Activated CD8-positive, alpha-beta T cell treated with anti-CD3 and anti-CD28 coated beads for 36 hours (primary cell): ENCODE measurements around the gene CDH22. TPM values are rescaled to one million over a fixed set of nuclear protein-coding genes. Genes with fewer than 3 reads are reported as not detected.

Experiments used
- ATAC-seq: fragments of 200-7000 bp; cut with Tn5 transposase; one replicate; pipeline ENCODE4 v1.10.0; 2021; ENCODE audit warnings: mild to moderate bottlenecking, moderate library complexity
- CTCF ChIA-PET: fragments of 350-600 bp; sonication (Branson Sonifier 250); formaldehyde crosslinking; loops from one replicate; lab custom pipeline; 2021; ENCODE audit warnings: antibody characterized with exemption; lab: Charles Lee
- POLR2A ChIA-PET: fragments of 350-600 bp; sonication (Branson Sonifier 250); formaldehyde crosslinking; loops from one replicate; lab custom pipeline; 2021; ENCODE audit warnings: antibody characterized with exemption; lab: Charles Lee
- DNase-seq: peaks from one replicate; pipeline ENCODE4 v3.0.0-alpha.2; 2020
- H3K27ac Mint-ChIP-seq: one replicate; pipeline ENCODE4 v1.8.0; 2021; ENCODE audit warnings: mild to moderate bottlenecking, mixed read lengths
- H3K27me3 Mint-ChIP-seq: one replicate; pipeline ENCODE4 v1.8.0; 2021; ENCODE audit warnings: mixed read lengths
- H3K36me3 Mint-ChIP-seq: one replicate; pipeline ENCODE4 v1.8.0; 2021; ENCODE audit warnings: low read depth, mixed read lengths
- H3K4me1 Mint-ChIP-seq: one replicate; pipeline ENCODE4 v1.8.0; 2021; ENCODE audit warnings: low read depth, mixed read lengths
- H3K4me3 Mint-ChIP-seq: one replicate; pipeline ENCODE4 v1.8.0; 2021; ENCODE audit warnings: mild to moderate bottlenecking, moderate library complexity, mixed read lengths
- H3K9me3 Mint-ChIP-seq: one replicate; pipeline ENCODE4 v1.8.0; 2021; ENCODE audit warnings: mixed read lengths
- intact Hi-C: fragments of 100-400 bp; cut with micrococcal nuclease; formaldehyde crosslinking; loops from one replicate; pipeline ENCODE4 v1.10.0; 2022
- total RNA-seq, 2 experiments: library from RNA; stranded (reverse); gene quantifications; one replicate each; pipeline ENCODE4 v1.2.3, GENCODE V29; 2021
- TF ChIP-seq, protein P1 (sequence below): fragments of 200-600 bp; IDR thresholded peaks from one replicate; pipeline ENCODE4 v1.8.0; 2022; ENCODE audit warnings: antibody characterized with exemption, mild to moderate bottlenecking

Gene CDH22
- total RNA-seq, 2 experiments from 2014 or later, result not detected

DNA sequence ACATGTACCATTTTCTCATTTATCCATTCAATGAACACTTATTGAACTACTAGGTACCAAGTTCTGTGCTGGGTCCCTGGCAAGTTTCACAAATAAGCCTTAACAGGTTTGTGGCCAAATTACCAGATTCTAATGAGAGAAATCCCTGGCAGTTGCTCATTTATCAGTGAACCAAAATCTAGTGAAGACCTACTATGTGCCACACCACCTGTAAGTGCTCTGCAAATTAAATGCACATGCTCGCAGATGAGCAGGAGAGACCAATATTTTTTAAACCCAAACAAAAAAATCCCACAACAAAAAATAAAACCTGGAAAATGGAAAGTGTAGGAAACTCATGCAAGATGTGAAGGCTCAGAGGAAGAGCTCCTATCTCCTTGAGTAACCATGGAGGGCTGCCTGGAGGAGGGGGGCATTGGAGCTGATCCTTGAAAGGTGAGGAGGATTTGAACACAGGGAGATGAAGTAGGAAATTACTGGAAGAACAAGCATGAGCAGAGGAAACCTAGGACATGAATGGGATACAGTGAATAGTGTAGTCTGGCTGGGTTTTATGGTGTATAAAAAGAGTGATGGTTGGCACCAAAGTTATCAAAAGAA is 48.9 kb downstream of the CDH22 start:
- Mint-ChIP-seq H3K4me1 (no peaks in the 10 kb centered on the region), H3K27me3 (peaks cover 8% of the 10 kb centered on the region), H3K4me3 (no peak overlapping the region), H3K27ac (no peak overlapping the region), H3K9me3 (no peaks in the 10 kb centered on the region), H3K36me3 (no peaks in the 10 kb centered on the region)
- ATAC-seq (no peak), DNase-seq (no peak)
- TF ChIP-seq, protein P1, sequence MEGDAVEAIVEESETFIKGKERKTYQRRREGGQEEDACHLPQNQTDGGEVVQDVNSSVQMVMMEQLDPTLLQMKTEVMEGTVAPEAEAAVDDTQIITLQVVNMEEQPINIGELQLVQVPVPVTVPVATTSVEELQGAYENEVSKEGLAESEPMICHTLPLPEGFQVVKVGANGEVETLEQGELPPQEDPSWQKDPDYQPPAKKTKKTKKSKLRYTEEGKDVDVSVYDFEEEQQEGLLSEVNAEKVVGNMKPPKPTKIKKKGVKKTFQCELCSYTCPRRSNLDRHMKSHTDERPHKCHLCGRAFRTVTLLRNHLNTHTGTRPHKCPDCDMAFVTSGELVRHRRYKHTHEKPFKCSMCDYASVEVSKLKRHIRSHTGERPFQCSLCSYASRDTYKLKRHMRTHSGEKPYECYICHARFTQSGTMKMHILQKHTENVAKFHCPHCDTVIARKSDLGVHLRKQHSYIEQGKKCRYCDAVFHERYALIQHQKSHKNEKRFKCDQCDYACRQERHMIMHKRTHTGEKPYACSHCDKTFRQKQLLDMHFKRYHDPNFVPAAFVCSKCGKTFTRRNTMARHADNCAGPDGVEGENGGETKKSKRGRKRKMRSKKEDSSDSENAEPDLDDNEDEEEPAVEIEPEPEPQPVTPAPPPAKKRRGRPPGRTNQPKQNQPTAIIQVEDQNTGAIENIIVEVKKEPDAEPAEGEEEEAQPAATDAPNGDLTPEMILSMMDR, result no peak
- POLR2A ChIA-PET, result no interaction called here
- intact Hi-C loops, result no loop called here
- CTCF ChIA-PET, result no interaction called here

DNA sequence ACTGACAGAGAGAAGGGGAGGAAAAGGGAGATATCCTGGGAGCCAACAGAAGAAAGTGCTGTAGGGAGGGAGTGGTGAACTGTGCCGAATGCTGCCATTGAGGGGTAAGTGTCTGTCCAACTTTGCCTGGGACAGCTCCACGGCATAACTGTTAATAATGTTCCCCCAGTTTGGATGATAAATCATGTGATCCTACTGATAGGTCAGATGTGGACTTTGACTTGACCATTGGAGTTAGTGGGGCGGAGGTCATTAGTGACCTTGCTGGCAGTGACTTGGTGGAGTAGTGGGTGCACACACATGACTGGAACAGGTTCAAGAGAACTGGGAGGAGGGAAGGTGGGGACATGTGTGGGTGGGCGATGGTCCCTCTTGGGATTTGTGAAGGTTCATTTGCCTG is 50.4 kb downstream of the CDH22 start:
- no peaks in the 10 kb centered on the region for H3K9me3 Mint-ChIP-seq
- DNase-seq (no peak), ATAC-seq (no peak)
- no peaks in the 10 kb centered on the region for H3K36me3 Mint-ChIP-seq
- no peaks in the 10 kb centered on the region for H3K4me1 Mint-ChIP-seq
- H3K27ac Mint-ChIP-seq, result no peak overlapping the region
- peaks cover 16% of the 10 kb centered on the region for H3K27me3 Mint-ChIP-seq
- H3K4me3 Mint-ChIP-seq, result no peak overlapping the region
- TF ChIP-seq, protein P1, result no peak
- POLR2A ChIA-PET, result no interaction called here
- intact Hi-C loops, result no loop called here
- CTCF ChIA-PET, result no interaction called here

DNA sequence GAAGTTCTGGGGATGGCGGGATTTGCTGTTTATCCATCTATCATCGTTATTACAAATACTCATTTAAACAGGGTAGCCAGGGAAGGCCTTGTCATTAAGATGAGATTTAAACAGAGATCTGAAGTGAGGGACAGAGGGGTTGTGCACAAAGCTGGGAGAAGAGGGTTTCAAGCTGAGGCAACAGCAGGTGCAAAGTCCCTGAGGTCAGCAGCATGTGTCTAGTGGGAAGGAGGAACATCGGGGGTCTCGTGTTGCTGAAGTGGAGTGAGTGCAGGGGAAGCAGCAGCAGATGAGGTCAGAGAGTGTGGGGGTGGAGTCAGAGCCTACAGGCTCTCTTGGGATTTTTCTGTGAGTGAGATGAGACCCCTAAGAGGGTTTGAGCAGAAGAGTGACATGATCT is 52.0 kb downstream of the CDH22 start:
- ATAC-seq (no peak), DNase-seq (no peak)
- intact Hi-C loops, result no loop called here
- H3K9me3 Mint-ChIP-seq, result no peaks in the 10 kb centered on the region
- no peaks in the 10 kb centered on the region for H3K4me1 Mint-ChIP-seq
- ChIA-PET CTCF (no interaction called here), POLR2A (interaction anchor here (1.3 kb wide), 1 partner anchor 11 kb away, joined by 3 read pairs; no protein-coding TSS in a partner anchor)
- H3K27ac Mint-ChIP-seq, result no peak overlapping the region
- H3K4me3 Mint-ChIP-seq, result no peak overlapping the region
- no peaks in the 10 kb centered on the region for H3K36me3 Mint-ChIP-seq
- peaks cover 27% of the 10 kb centered on the region for H3K27me3 Mint-ChIP-seq
- TF ChIP-seq, protein P1, result no peak

DNA sequence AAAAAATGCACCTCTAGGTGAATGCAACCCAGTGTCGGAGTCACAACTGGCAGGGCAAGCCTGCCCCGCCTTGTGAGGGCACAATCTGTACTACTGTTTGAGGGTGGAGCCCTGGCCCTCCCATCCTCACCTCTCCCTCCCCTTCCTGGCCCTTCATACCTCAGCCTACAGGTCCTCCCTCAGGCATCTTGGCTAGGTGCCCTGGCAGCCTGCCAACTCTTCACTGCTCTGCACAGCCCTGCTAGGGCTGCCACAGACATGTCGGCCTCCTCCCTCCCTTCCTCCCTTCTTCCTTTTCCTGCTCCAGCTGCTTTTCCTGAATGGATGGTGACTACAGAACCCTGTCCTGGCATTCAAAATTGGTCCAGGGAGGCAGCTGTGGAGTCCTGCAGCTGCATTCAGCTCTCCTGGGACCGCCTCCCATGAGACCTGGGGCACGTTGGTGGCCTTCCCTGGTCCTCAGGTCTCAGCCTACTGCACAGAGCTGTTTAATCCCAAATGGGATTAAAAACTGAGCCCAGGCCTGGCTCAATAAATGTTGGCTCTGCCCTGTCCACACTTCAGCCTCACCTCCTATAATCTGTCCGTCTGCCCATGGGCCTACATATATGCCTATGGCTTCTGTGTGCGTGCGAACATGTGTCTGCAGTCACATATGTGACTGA is 52.7 kb downstream of the CDH22 start:
- no peak for DNase-seq
- Mint-ChIP-seq H3K4me3 (no peak overlapping the region), H3K4me1 (no peaks in the 10 kb centered on the region), H3K27ac (no peak overlapping the region), H3K27me3 (peaks cover 29% of the 10 kb centered on the region), H3K36me3 (no peaks in the 10 kb centered on the region), H3K9me3 (no peaks in the 10 kb centered on the region)
- TF ChIP-seq, protein P1, result no peak
- no peak for ATAC-seq
- ChIA-PET POLR2A (interaction anchor here (1.3 kb wide), 1 partner anchor 11 kb away, joined by 3 read pairs; no protein-coding TSS in a partner anchor), CTCF (no interaction called here)
- intact Hi-C loops, result no loop called here

DNA sequence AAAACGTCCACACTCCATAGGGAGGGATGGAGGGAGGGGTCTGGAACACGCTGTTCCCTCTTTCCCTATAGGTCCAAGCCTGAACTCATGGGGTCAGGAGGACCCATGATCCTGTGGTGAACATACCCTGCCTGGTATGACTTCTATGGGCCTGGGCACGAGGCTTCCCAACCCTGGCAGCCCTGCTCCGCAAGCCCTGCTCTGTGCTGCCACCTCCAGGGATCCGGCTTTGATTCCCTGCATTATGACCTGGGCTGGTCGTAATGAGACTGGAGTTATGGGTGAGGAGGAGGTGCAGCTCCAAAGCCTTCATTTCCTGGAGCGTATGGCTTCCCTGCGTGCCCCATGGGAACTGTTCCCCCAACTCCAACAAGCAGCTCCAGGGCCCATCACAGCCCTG is 54.9 kb downstream of the CDH22 start:
- Mint-ChIP-seq H3K27me3 (peaks cover 47% of the 10 kb centered on the region), H3K4me3 (no peak overlapping the region), H3K36me3 (no peaks in the 10 kb centered on the region), H3K27ac (no peak overlapping the region), H3K9me3 (no peaks in the 10 kb centered on the region), H3K4me1 (no peaks in the 10 kb centered on the region)
- TF ChIP-seq, protein P1, result no peak
- ATAC-seq (no peak), DNase-seq (no peak)
- CTCF ChIA-PET, result no interaction called here
- intact Hi-C loops, result no loop called here
- POLR2A ChIA-PET, result no interaction called here
